Activated naive CD4-positive, alpha-beta T cell treated with anti-CD3 and anti-CD28 coated beads, Interleukin-2, amount 10 ng/mL, durations not matched to agents 7 days and 5 days (primary cell): ENCODE measurements around the gene UBE2V1.
"Not testable (repeated sequence)": the region's sequence is repeated elsewhere in the genome, so short reads cannot be mapped to it uniquely, and the experiment has no call there.

Experiments
- CTCF ChIA-PET: fragments of 350-600 bp; sonication (Branson Sonifier 250); formaldehyde crosslinking; loops from one replicate; lab custom pipeline; 2021; ENCODE audit warnings: antibody characterized with exemption; lab: Charles Lee
- DNase-seq: peaks from one replicate; pipeline ENCODE4 v3.0.0-alpha.2; 2020
- H3K27ac Mint-ChIP-seq: one replicate; pipeline ENCODE4 v1.8.0; 2021; ENCODE audit warnings: mild to moderate bottlenecking, moderate library complexity, mixed read lengths
- H3K27me3 Mint-ChIP-seq: one replicate; pipeline ENCODE4 v1.8.0; 2021; ENCODE audit warnings: mild to moderate bottlenecking, mixed read lengths
- H3K36me3 Mint-ChIP-seq: one replicate; pipeline ENCODE4 v1.8.0; 2021; ENCODE audit warnings: mixed read lengths
- H3K4me1 Mint-ChIP-seq: one replicate; pipeline ENCODE4 v1.8.0; 2021; ENCODE audit warnings: mixed read lengths
- H3K4me3 Mint-ChIP-seq: one replicate; pipeline ENCODE4 v1.8.0; 2021; ENCODE audit warnings: mild to moderate bottlenecking, moderate library complexity, mixed read lengths
- H3K9me3 Mint-ChIP-seq: one replicate; pipeline ENCODE4 v1.8.0; 2021; ENCODE audit warnings: mixed read lengths

Gene UBE2V1

DNA sequence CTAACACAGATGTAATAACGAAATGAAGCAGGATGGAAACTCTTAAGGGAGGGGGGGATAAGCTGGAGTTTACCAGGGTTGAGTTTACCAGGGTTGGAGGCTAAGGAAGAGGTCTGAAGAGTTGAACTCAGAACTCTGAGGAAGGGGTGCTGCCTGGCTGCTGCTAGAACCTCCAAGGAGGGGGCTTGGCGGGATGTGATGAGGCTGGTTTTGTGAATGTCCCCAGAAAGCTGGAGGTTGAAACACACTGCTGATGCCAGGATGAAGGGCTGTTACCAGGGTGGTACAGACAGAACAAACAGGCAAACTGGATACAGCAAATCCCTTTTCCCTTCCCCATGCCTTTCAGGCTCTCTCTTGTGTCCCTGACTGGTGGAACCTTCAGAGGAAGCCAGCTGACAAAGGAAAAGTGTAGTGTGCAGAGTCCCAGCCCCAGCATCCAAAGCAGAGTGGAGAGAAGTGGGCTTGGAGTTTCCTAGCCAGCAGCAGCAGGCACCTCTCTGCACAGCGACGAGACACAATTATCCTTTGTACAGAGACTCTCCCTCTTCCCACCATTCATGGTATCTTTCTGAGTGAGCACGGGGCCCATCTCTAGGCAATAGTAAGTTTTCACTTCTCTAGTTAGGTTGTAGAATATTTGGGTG is 23.7 kb downstream of the UBE2V1 start:
- H3K36me3 Mint-ChIP-seq: peaks cover 24% of the 10 kb centered on the region
- no peak for DNase-seq
- H3K27ac Mint-ChIP-seq: no peak overlapping the region
- peaks cover 16% of the 10 kb centered on the region for H3K4me1 Mint-ChIP-seq
- no peaks in the 10 kb centered on the region for H3K27me3 Mint-ChIP-seq
- no peak overlapping the region for H3K4me3 Mint-ChIP-seq
- H3K9me3 Mint-ChIP-seq: no peaks in the 10 kb centered on the region
- CTCF ChIA-PET: interaction anchor here (1.0 to 1.1 kb wide), 2 partner anchors 9 to 79 kb away, joined by 3 read pairs; no protein-coding TSS in a partner anchor

DNA sequence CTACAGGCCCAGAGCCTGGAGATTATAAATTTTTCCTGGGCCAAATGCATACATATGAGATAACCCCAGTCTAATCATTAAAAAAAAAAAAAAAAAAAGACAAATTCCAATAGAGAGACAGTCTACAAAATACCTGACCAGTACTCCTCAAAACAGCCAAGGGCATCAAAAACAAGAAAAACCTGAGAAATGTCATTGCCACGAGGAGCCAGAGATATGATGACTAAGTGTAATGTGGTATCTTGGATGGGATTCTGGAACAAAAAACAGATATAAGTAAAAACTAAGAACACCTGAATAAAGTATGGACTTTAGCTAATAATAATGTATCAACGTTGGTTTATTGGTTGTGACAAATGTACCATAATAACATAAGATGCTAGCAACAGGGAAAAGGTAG is 24.9 kb downstream of the UBE2V1 start:
- Mint-ChIP-seq H3K27ac (no peak overlapping the region), H3K27me3 (no peaks in the 10 kb centered on the region), H3K4me3 (no peak overlapping the region), H3K36me3 (peaks cover 23% of the 10 kb centered on the region), H3K9me3 (no peaks in the 10 kb centered on the region), H3K4me1 (peaks cover 16% of the 10 kb centered on the region)
- DNase-seq: no peak
- CTCF ChIA-PET: interaction anchor here (0.6 kb wide), 1 partner anchor 135 kb away, joined by 3 read pairs; no protein-coding TSS in a partner anchor

DNA sequence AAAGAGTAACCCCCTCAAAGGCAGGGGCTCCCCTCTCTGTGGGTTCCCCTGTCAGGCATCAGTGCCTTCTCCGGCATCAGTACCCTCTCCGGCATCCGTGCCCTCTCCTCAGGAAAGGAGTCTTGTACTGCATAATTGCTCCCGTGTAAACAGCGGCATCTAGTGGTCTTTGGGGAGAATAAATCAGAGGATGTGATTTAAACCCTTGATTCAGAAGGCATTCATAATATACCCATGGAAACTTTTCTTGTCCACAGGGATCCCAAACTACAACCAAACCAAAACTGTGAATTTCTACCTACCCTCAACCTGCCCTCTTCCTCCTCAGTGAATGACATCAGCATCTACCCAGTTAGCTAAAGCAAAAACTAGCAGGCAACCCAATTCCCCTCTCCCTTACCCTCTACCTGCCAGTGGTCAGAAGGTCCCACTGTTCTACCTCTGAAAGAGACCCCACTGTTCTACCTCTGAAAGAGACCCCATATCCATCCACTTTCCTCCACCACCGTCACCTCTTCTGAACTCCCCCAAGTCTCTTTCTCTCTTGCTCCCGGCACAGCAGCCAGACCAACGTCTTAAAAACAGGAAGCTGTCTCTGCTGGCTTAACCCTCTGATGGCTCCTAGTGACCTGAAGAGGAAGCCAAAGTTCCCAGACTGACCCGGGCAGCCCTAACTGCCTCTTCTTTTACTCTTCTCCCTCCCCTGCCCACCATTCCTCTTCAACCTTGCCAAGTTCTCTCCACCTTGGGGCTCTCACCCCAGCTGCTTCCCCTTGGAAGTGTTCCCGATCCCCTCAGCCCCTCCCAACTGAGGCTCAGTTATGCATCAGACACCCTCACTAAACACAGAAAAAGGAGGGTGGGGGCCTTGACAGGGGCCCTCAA is 27.2 kb downstream of the UBE2V1 start:
- H3K27me3 Mint-ChIP-seq: no peaks in the 10 kb centered on the region
- H3K4me1 Mint-ChIP-seq: peaks cover 16% of the 10 kb centered on the region
- peak; percentile 55 for DNase-seq
- peak overlapping the region; percentile 39 for H3K27ac Mint-ChIP-seq
- CTCF ChIA-PET: interaction anchor here (0.7 to 5.3 kb wide), 21 partner anchors 9 to 189 kb away, joined by 3 to 41 read pairs (median 5); partner anchors contain the start of genes PEDS1 and UBE2V1
- no peaks in the 10 kb centered on the region for H3K9me3 Mint-ChIP-seq
- H3K4me3 Mint-ChIP-seq: peak overlapping the region; percentile 53
- peaks cover 31% of the 10 kb centered on the region for H3K36me3 Mint-ChIP-seq

DNA sequence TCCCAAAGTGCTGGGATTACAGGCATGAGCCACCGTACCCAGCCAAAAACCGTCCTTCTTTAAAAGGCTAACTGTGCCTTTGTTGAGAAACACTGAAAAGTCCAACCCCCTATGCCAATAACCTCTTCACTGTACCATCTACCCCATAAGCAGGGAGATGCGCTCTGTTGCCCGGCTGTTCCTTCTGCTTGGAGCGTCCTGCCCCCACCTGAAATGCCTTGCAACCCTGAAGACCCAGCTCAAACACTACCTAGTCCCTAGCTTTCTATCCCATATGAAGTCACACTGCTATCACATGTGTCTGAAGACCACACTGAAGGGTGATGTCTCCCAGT is 27.8 kb downstream of the UBE2V1 start:
- Mint-ChIP-seq H3K4me3 (no peak overlapping the region), H3K4me1 (peaks cover 16% of the 10 kb centered on the region), H3K36me3 (peaks cover 28% of the 10 kb centered on the region)

DNA sequence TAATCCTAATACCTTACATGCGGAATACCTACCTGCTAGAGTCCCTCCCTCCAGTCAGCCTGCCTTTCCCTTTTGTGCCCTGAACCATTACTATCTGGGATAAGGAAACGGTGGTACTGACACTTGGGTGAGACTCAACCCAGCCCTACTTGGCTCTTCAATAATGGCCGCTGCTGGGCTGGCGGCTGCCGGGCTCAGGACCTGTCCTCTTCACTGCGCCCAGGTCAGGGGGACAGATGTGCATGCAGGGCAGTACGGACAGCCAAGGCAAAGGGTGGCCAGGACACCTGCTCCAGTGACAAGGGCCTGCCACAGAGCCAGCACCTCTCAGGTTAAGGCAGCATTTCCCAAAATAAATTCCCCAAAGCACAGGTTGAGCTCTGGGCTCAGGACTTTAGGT is 29.9 kb downstream of the UBE2V1 start:
- peaks cover 16% of the 10 kb centered on the region for H3K4me1 Mint-ChIP-seq
- H3K4me3 Mint-ChIP-seq: no peak overlapping the region
- H3K36me3 Mint-ChIP-seq: peaks cover 27% of the 10 kb centered on the region
- CTCF ChIA-PET: interaction anchor here (0.8 to 5.3 kb wide), 9 partner anchors 13 to 131 kb away, joined by 3 to 41 read pairs (median 4); no protein-coding TSS in a partner anchor
- H3K27ac Mint-ChIP-seq: no peak overlapping the region
- H3K27me3 Mint-ChIP-seq: no peaks in the 10 kb centered on the region
- H3K9me3 Mint-ChIP-seq: no peaks in the 10 kb centered on the region
- DNase-seq: no peak

More for the DNA sequence above, 27.8 kb downstream of the UBE2V1 start:
- CTCF ChIA-PET: interaction anchor here (0.9 to 5.3 kb wide), 15 partner anchors 9 to 188 kb away, joined by 3 to 41 read pairs (median 6); partner anchors contain the start of genes PEDS1 and UBE2V1
- Mint-ChIP-seq H3K27ac (peak overlapping the region; percentile 30), H3K27me3 (no peaks in the 10 kb centered on the region), H3K9me3 (no peaks in the 10 kb centered on the region)
- no peak for DNase-seq

DNA sequence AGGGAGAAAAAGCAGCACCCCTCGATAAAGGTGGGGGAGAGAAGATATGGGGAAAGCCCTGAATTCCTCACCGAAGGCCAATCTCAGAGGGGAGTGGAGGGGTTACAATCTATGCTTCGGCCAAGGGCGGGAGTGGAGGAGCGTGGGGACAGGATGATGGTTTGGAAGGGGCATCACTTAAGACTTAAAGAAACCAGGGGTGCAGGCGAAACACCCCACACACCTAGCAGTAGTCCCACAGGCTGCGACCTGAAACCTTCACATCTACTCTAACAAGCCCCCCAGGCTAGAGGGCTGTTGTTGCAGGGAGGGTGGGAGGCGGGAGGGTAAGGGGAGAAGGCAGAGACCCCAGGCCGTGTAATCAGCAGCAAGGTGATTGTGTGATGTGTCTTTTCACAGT is 30.9 kb downstream of the UBE2V1 start:
- peak overlapping the region; percentile 16 for H3K27ac Mint-ChIP-seq

DNA sequence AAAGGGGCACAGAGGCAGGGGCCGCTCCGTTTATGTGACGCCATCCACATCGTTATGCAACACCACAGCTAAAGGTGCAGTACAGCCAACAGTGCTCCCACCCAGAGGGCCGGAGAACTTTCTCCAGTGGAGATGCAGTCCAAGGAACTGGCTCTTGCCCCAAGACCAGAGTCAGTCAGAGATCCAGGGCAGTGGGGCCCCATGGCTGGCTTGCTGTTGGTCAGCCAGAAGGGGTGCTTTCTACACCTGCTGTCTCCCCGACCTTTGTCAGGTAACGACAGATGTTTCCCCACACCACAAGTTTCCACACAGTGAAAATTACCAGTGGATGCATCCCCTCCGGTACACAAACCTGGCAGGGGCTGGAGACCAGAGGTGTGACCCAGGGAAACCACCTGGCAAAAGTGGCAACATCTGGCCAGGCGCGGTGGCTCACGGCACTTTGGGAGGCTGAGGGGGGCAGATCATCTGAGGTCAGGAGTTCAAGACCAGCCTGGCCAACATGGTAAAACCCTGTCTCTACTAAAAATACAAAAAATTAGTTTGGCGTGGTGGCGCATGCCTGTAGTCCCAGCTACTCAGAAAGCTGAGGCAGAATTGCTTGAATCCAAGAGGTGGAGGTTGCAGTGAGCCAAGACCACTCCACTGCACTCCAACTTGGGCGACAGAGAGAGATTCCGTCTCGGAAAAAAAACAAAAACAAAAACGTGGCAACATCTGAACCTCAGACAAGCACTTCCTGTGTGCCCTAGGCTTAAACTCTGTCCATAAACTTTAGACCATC is 34.9 kb downstream of the UBE2V1 start:
- Mint-ChIP-seq H3K4me1 (peaks cover 5% of the 10 kb centered on the region), H3K9me3 (no peaks in the 10 kb centered on the region), H3K4me3 (no peak overlapping the region), H3K27me3 (no peaks in the 10 kb centered on the region), H3K27ac (peak overlapping the region; percentile 37), H3K36me3 (peaks cover 16% of the 10 kb centered on the region)
- DNase-seq: no peak
- CTCF ChIA-PET: no interaction called here

More for the DNA sequence above, 30.9 kb downstream of the UBE2V1 start:
- not testable (repeated sequence) for H3K27me3 Mint-ChIP-seq, H3K9me3 Mint-ChIP-seq, H3K4me3 Mint-ChIP-seq, DNase-seq
- peaks cover 24% of the 10 kb centered on the region for H3K36me3 Mint-ChIP-seq
- CTCF ChIA-PET: interaction anchor here (5.3 kb wide), 1 partner anchor 87 kb away, joined by 22 read pairs; no protein-coding TSS in a partner anchor
- peaks cover 16% of the 10 kb centered on the region for H3K4me1 Mint-ChIP-seq

DNA sequence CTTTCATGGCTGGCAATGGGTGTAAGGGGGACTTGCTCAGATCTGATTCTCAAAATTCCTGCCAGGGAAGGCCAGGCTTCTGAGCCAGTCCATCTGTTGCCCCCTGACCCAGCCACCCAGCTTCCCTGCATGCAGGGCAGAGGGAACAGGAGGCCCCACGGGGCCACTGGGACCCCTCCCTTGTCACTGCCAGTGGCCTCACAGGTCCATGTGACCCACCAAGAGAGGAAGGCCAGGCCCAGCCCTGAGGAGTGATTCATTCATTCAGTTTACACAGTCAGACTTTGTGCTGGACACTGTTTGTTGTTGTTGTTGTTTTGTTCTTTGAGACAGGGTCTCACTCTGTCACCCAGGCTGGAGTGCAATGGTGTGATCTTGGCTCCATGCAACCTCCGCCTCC is 39.5 kb downstream of the UBE2V1 start:
- CTCF ChIA-PET: interaction anchor here (12.1 kb wide), 1 partner anchor 91 kb away, joined by 317 read pairs; the partner anchor contains the start of gene SNAI1
- no peak for DNase-seq
- H3K4me1 Mint-ChIP-seq: peaks cover 11% of the 10 kb centered on the region
- no peak overlapping the region for H3K4me3 Mint-ChIP-seq
- H3K9me3 Mint-ChIP-seq: no peaks in the 10 kb centered on the region
- H3K27me3 Mint-ChIP-seq: peaks cover 15% of the 10 kb centered on the region
- H3K36me3 Mint-ChIP-seq: no peaks in the 10 kb centered on the region
- H3K27ac Mint-ChIP-seq: no peak overlapping the region

DNA sequence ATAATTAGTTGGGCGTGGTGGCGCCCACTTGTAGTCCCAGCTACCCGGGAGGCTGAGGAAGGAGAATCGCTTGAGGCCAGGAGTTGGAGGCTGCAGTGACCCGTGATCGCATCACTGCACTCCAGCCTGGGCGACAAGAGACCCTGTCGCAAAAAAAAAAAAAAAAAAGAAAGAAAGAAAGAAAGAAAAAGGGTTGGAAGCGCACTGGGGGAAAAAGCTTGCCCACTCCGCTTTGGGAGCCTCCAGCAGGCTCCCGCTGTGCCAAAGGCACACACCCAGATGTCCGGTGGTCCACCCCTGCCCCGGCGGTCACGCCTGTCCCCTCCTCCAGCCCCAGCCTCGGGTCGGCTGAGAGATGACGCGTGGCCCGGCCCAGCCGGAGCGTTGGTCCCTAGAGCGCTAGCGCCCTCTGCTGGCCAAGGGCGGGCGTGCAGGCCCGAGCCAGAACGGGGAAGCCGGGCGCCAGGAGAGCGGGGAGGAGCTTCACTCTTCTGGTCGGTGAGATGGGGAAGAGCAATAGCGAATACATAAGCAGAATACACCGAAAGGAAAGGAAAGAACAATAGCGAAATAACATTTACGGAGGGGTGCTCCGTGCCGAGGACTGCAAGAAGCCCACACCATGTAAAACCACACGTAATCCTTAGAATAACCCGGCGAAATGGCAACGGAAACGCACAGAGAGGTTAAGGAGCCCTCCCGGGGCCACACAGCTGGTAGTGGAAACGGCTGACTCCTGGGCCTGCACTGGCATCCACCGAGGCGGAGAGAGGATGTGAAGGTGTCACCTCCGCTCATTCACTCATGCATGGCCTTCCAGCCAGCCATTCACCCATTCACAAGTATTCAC is 41.7 kb downstream of the UBE2V1 start:
- Mint-ChIP-seq H3K36me3 (no peaks in the 10 kb centered on the region), H3K4me1 (peaks cover 6% of the 10 kb centered on the region), H3K27me3 (peaks cover 21% of the 10 kb centered on the region), H3K27ac (no peak overlapping the region), H3K4me3 (peak overlapping the region; percentile 44), H3K9me3 (no peaks in the 10 kb centered on the region)
- peak; percentile 92 for DNase-seq
- CTCF ChIA-PET: interaction anchor here (0.6 to 12.1 kb wide), 40 partner anchors 9 to 477 kb away, joined by 3 to 317 read pairs (median 4); partner anchors contain the start of gene SNAI1

DNA sequence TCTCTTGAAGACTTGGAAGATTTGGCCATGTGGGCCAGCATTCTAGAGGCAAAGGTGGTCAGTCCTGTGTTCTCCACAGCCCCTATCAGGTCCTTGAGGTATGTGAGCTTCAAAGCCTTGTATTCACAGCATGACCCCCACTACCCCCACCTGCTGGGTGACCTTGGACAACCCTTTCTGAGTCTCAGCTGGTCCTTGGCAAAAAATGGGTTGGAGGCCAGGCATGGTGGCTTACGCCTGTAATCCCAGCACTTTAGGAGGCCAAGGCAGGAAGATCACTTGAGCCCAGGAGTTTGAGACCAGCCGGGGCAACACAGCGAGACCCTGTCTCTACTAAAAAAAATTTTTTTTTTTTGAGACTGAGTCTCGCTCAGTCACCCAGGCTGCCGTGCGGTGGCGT is 42.6 kb downstream of the UBE2V1 start:
- DNase-seq: no peak
- CTCF ChIA-PET: interaction anchor here (0.7 to 12.1 kb wide), 19 partner anchors 9 to 461 kb away, joined by 3 to 317 read pairs (median 6); partner anchors contain the start of gene SNAI1
- Mint-ChIP-seq H3K4me3 (no peak overlapping the region), H3K36me3 (no peaks in the 10 kb centered on the region), H3K27me3 (peaks cover 21% of the 10 kb centered on the region), H3K9me3 (no peaks in the 10 kb centered on the region), H3K4me1 (peaks cover 6% of the 10 kb centered on the region), H3K27ac (no peak overlapping the region)

DNA sequence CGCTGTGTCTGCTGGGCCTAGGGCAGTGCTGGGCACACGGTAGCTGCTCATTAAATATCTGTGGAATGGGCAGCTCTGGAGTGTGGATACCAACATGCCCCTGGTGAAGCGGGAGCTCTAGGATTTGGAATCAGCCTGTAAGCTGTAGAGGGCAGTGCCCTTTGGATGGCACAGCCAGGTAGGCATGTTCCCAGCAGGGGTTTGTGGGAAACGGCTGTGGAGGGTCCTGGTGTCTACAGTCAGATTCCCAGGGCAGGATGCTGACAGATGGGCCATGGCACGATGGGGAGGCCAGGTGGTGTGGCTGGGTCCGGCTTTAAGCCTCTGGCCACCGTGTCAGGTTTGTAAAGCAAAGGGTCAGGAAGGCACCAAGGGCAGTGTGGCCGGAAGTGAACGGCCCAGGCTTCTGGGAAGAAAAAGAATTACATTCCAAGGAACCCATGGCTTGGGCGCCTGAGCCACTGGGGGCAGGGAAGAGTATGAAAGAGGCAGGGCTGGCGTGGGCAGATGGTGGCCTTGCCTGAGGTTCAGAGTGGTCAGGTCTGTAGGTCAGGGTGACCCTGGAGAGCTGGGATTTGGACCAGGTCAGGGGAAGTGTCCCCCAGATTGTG is 44.8 kb downstream of the UBE2V1 start:
- Mint-ChIP-seq H3K4me1 (peaks cover 6% of the 10 kb centered on the region), H3K36me3 (no peaks in the 10 kb centered on the region), H3K4me3 (no peak overlapping the region), H3K27ac (no peak overlapping the region), H3K9me3 (no peaks in the 10 kb centered on the region), H3K27me3 (peaks cover 21% of the 10 kb centered on the region)
- CTCF ChIA-PET: interaction anchor here (0.7 to 12.1 kb wide), 5 partner anchors 16 to 121 kb away, joined by 3 to 317 read pairs (median 31); partner anchors contain the start of gene SNAI1
- no peak for DNase-seq

DNA sequence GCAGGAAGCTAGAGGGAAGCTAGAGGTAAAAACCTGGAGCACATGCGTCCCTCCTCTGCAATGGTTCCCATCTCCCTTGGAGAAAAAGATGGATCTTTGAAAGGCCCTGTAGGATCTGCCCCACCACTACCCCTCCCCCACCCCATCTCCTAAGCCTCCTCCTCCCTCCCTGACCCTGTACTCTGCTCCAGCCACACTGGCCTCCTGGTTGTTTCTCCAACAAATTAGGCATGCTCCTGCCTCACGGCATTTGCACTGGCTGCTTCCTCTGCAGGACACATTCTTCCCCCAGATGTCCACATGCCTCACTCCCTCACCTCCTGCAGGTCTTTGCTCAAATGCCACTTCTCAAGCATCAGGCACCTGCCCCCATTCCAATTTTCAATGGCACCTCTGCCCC is 45.5 kb downstream of the UBE2V1 start:
- Mint-ChIP-seq H3K9me3 (no peaks in the 10 kb centered on the region), H3K27me3 (peaks cover 21% of the 10 kb centered on the region), H3K4me3 (no peak overlapping the region), H3K36me3 (no peaks in the 10 kb centered on the region), H3K4me1 (peaks cover 6% of the 10 kb centered on the region), H3K27ac (no peak overlapping the region)
- CTCF ChIA-PET: interaction anchor here (0.9 to 12.1 kb wide), 2 partner anchors 85 to 120 kb away, joined by 3 to 317 read pairs; partner anchors contain the start of gene SNAI1
- DNase-seq: no peak
